Activated CD8-positive, alpha-beta T cell treated with anti-CD3 and anti-CD28 coated beads for 36 hours (primary cell): Measurements from ENCODE around the gene EPHB3. TPM values are rescaled to one million over a fixed set of nuclear protein-coding genes. Genes with fewer than 3 reads are reported as not detected.

Source experiments
- ATAC-seq: fragments of 200-7000 bp; cut with Tn5 transposase; one replicate; pipeline ENCODE4 v1.10.0; 2021; ENCODE audit warnings: mild to moderate bottlenecking, moderate library complexity
- CTCF ChIA-PET: fragments of 350-600 bp; sonication (Branson Sonifier 250); formaldehyde crosslinking; loops from one replicate; lab custom pipeline; 2021; ENCODE audit warnings: antibody characterized with exemption; lab: Charles Lee
- POLR2A ChIA-PET: fragments of 350-600 bp; sonication (Branson Sonifier 250); formaldehyde crosslinking; loops from one replicate; lab custom pipeline; 2021; ENCODE audit warnings: antibody characterized with exemption; lab: Charles Lee
- DNase-seq: peaks from one replicate; pipeline ENCODE4 v3.0.0-alpha.2; 2020
- H3K27ac Mint-ChIP-seq: one replicate; pipeline ENCODE4 v1.8.0; 2021; ENCODE audit warnings: mild to moderate bottlenecking, mixed read lengths
- H3K27me3 Mint-ChIP-seq: one replicate; pipeline ENCODE4 v1.8.0; 2021; ENCODE audit warnings: mixed read lengths
- H3K36me3 Mint-ChIP-seq: one replicate; pipeline ENCODE4 v1.8.0; 2021; ENCODE audit warnings: low read depth, mixed read lengths
- H3K4me1 Mint-ChIP-seq: one replicate; pipeline ENCODE4 v1.8.0; 2021; ENCODE audit warnings: low read depth, mixed read lengths
- H3K4me3 Mint-ChIP-seq: one replicate; pipeline ENCODE4 v1.8.0; 2021; ENCODE audit warnings: mild to moderate bottlenecking, moderate library complexity, mixed read lengths
- H3K9me3 Mint-ChIP-seq: one replicate; pipeline ENCODE4 v1.8.0; 2021; ENCODE audit warnings: mixed read lengths
- CTCF ChIP-seq: fragments of 200-600 bp; IDR thresholded peaks from one replicate; pipeline ENCODE4 v1.8.0; 2022; ENCODE audit warnings: antibody characterized with exemption, mild to moderate bottlenecking
- intact Hi-C: fragments of 100-400 bp; cut with micrococcal nuclease; formaldehyde crosslinking; loops from one replicate; pipeline ENCODE4 v1.10.0; 2022
- total RNA-seq, 2 experiments: library from RNA; stranded (reverse); gene quantifications; one replicate each; pipeline ENCODE4 v1.2.3, GENCODE V29; 2021

Gene EPHB3
- total RNA-seq, 2 experiments from 2014 or later = 0.07 TPM; not detected in 1

GRCh38 chr3:184629555-184630160 lies 68.1 kb downstream of the EPHB3 start:
- no peak for ATAC-seq
- no peak for TF ChIP-seq CTCF
- no peak overlapping the region for H3K27ac Mint-ChIP-seq
- intact Hi-C loops = no loop called here
- CTCF ChIA-PET = no interaction called here
- no peaks in the 10 kb centered on the region for H3K36me3 Mint-ChIP-seq
- no peaks in the 10 kb centered on the region for H3K4me1 Mint-ChIP-seq
- H3K4me3 Mint-ChIP-seq = no peak overlapping the region
- POLR2A ChIA-PET = interaction anchor here (0.8 kb wide), 1 partner anchor 54 kb away, joined by 3 read pairs; no protein-coding TSS in a partner anchor
- DNase-seq = no peak
- peaks cover 2% of the 10 kb centered on the region for H3K27me3 Mint-ChIP-seq
- no peaks in the 10 kb centered on the region for H3K9me3 Mint-ChIP-seq

- ChIA-PET POLR2A (interaction anchor here (0.8 kb wide), 1 partner anchor 80 kb away, joined by 3 read pairs; no protein-coding TSS in a partner anchor), CTCF (interaction anchor here (0.6 to 1.0 kb wide), 2 partner anchors 17 to 147 kb away, joined by 3 read pairs; no protein-coding TSS in a partner anchor)
- intact Hi-C loops = no loop called here
- Mint-ChIP-seq H3K9me3 (no peaks in the 10 kb centered on the region), H3K4me1 (peaks cover 3% of the 10 kb centered on the region), H3K4me3 (no peak overlapping the region), H3K27me3 (no peaks in the 10 kb centered on the region), H3K27ac (no peak overlapping the region), H3K36me3 (no peaks in the 10 kb centered on the region)
- DNase-seq (no peak), ATAC-seq (no peak)
- TF ChIP-seq CTCF = no peak
These were observed 69.4 kb downstream of the EPHB3 start for GRCh38 chr3:184630861-184631471.

GRCh38 chr3:184631472-184631861 lies 69.9 kb downstream of the EPHB3 start:
- H3K27ac Mint-ChIP-seq = no peak overlapping the region
- no peaks in the 10 kb centered on the region for H3K27me3 Mint-ChIP-seq
- ChIA-PET CTCF (no interaction called here), POLR2A (interaction anchor here (0.8 kb wide), 1 partner anchor 80 kb away, joined by 3 read pairs; no protein-coding TSS in a partner anchor)
- intact Hi-C loops = no loop called here
- no peak for TF ChIP-seq CTCF
- no peaks in the 10 kb centered on the region for H3K9me3 Mint-ChIP-seq
- H3K36me3 Mint-ChIP-seq = no peaks in the 10 kb centered on the region
- peaks cover 3% of the 10 kb centered on the region for H3K4me1 Mint-ChIP-seq
- DNase-seq (no peak), ATAC-seq (no peak)
- H3K4me3 Mint-ChIP-seq = no peak overlapping the region

Other genes with a start within 250 kb of the EPHB3 start
- gene EIF4G1, start 247.2 kb upstream of the EPHB3 start, total RNA-seq = 100 to 1,000 TPM; 429 to 437 TPM
- gene FAM131A, start 224.2 kb upstream of the EPHB3 start, total RNA-seq = 1 to 10 TPM; 4.0 to 5.5 TPM
- gene CLCN2, start 200.2 kb upstream of the EPHB3 start, total RNA-seq = 1 to 10 TPM; 4.0 to 4.2 TPM
- 100 to 1,000 TPM; 166 to 169 TPM for gene POLR2H, start 200.1 kb upstream of the EPHB3 start, total RNA-seq
- not detected for gene THPO, start 183.6 kb upstream of the EPHB3 start, total RNA-seq
- gene CHRD, start 181.7 kb upstream of the EPHB3 start, total RNA-seq = not detected
- gene MAGEF1, start 150.3 kb downstream of the EPHB3 start, total RNA-seq = 10 to 100 TPM; 19.2 to 19.3 TPM